ENCODE data around the gene DPM1. TPM values are rescaled to one million over a fixed set of nuclear protein-coding genes. Genes with fewer than 3 reads are reported as not detected.

The DPM1 gene
- total RNA-seq, 2 experiments from 2014 or later, result 55.6 to 72.1 TPM

DNA sequence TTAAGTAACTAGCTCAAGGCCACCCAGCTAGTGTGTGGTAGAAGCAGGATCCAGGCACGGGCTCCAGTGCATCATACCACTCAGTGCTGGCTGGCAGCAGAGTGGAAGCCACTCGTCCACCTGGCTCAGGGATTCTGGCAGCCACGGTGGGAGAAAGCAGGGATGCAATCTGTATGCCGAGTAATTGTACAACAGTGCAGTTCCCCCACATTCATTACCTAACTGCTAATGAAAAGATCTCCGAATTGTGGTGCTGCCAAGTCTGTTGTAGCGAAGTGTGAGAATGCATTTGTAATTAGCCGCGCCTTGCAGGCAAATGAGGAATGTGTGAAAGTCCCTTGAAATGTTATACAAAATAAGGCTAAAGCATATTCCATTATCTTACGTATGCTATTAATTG is 35.5 kb upstream of the DPM1 start:
- POLR2A ChIA-PET, result no interaction called here

DNA sequence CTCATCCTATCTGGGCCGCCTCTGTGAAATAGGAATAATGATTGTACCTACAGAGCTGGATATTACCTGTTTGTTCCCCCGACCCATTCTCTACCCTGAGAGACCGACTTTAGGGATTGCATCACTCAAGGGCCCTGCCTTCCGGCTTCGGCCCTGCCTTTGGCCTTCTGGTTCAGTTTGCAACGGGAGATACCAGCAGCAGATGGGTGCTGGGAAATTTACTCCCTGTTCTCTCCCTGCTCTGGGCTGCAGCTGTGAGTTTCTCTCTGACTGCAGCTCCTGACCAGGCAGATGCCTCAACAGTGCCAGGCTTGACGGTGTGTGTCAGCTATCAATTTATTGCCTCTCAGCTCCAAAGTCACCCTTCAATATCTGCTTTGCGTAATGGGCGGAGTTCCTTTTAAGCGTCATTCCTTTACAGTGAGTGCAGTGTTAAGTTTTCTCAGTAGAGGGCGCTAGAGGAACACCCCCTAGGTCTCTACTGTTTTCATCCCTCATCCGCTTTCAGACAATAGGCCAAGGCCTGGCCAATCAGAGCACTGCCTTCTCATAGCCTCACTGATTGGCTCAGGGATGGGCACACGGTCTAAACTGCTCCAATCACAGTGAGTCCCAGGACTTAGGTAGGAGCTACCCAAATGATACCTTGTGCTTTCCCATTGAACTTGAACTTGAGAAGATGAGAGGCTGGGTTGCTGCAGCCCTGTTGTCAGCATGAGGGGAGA is 34.6 kb upstream of the DPM1 start:
- DNase-seq, result peak; percentile 78
- no peak overlapping the region for H3K27ac Mint-ChIP-seq
- CTCF ChIA-PET, result interaction anchor here (0.5 to 10.1 kb wide), 36 partner anchors 8 to 629 kb away, joined by 3 to 210 read pairs (median 4); partner anchors contain the start of gene BCAS4
- no peaks in the 10 kb centered on the region for H3K4me1 Mint-ChIP-seq
- H3K36me3 Mint-ChIP-seq (ENCODE audit: low read depth), result no peaks in the 10 kb centered on the region
- peaks cover 4% of the 10 kb centered on the region for H3K27me3 Mint-ChIP-seq
- H3K9me3 Mint-ChIP-seq (ENCODE audit: low read depth), result no peaks in the 10 kb centered on the region
- intact Hi-C loops (cut with DNase I, micrococcal nuclease), result loop anchor here (1.0 to 5.0 kb wide), 5 partner anchors 30 to 632 kb away; partner anchors contain the start of gene KCNG1 (in 1 of the 2)
- ATAC-seq, result peak; percentile 100
- POLR2A ChIA-PET, result interaction anchor here (0.5 kb wide), 1 partner anchor 259 kb away, joined by 4 read pairs; no protein-coding TSS in a partner anchor
- no peak overlapping the region for H3K4me3 Mint-ChIP-seq

More for the DNA sequence above, 35.5 kb upstream of the DPM1 start:
- DNase-seq (no peak), ATAC-seq (no peak)
- H3K27ac Mint-ChIP-seq, result no peak overlapping the region
- no peak overlapping the region for H3K4me3 Mint-ChIP-seq
- H3K27me3 Mint-ChIP-seq, result peaks cover 8% of the 10 kb centered on the region
- H3K36me3 Mint-ChIP-seq (ENCODE audit: low read depth), result no peaks in the 10 kb centered on the region
- CTCF ChIA-PET, result interaction anchor here (0.7 to 10.1 kb wide), 10 partner anchors 11 to 561 kb away, joined by 3 to 210 read pairs (median 6); no protein-coding TSS in a partner anchor
- no peaks in the 10 kb centered on the region for H3K9me3 Mint-ChIP-seq (ENCODE audit: low read depth)
- intact Hi-C loops (cut with DNase I, micrococcal nuclease), result loop anchor here (1.0 to 5.0 kb wide), 5 partner anchors 29 to 631 kb away; partner anchors contain the start of gene KCNG1 (in 1 of the 2)
- H3K4me1 Mint-ChIP-seq, result no peaks in the 10 kb centered on the region

DNA sequence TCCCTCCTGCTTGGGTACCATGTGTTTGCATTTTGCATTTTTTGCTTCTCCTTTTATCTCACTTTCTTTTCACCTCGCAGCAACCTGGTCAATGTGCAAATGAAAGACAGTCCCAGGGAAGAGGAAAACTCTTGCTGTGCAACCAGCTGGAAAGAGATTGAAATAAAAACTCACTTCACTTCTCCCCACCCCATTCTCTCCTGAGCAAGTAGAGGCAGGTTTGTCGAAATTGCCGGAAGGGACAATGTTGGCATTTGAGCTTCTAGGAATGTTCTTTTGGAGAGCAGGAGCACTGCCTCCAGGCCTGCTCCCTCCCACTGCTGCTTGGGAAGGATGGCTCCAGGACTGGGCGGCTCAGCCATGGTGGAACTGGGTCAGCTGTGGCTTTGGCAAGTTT is 34.0 kb upstream of the DPM1 start:
- ChIA-PET CTCF (interaction anchor here (0.5 to 10.1 kb wide), 30 partner anchors 9 to 630 kb away, joined by 3 to 210 read pairs (median 4); partner anchors contain the start of gene BCAS4), POLR2A (no interaction called here)
- intact Hi-C loops (cut with DNase I, micrococcal nuclease), result loop anchor here in 1 of 2 experiments (2.0 to 5.0 kb wide), 3 partner anchors 30 to 632 kb away; partner anchors contain the start of gene KCNG1

DNA sequence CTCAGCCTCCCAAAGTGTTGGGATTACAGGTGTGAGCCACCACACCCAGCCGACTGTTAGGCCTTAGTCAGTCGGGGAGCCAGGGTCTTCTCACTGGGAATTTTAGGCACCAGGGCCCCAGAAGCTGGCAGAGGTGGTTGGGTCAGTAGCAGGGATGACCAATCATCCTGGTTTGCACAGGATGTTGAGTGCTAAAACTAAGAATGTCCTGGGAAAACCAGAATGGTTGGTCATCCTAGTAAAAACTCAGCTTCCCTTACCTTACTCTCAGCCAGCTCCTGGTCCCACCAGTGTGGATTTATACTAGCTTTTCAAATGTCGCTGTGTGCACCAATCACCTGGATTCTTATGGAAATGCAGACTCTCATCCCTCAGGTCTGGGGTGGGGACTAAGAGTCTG is 32.7 kb upstream of the DPM1 start:
- DNase-seq (no peak), ATAC-seq (no peak)
- Mint-ChIP-seq H3K4me3 (no peak overlapping the region), H3K36me3 (ENCODE audit: low read depth) (no peaks in the 10 kb centered on the region), H3K9me3 (ENCODE audit: low read depth) (no peaks in the 10 kb centered on the region), H3K27ac (no peak overlapping the region), H3K27me3 (peaks cover 16% of the 10 kb centered on the region), H3K4me1 (no peaks in the 10 kb centered on the region)
- ChIA-PET CTCF (interaction anchor here (0.6 to 10.1 kb wide), 9 partner anchors 8 to 360 kb away, joined by 3 to 210 read pairs (median 6); partner anchors contain the start of gene BCAS4), POLR2A (no interaction called here)
- intact Hi-C loops (cut with DNase I, micrococcal nuclease), result loop anchor here in 1 of 2 experiments (5.0 kb wide), 1 partner anchor 231 kb away; no protein-coding TSS in a partner anchor

More for the DNA sequence above, 34.0 kb upstream of the DPM1 start:
- DNase-seq, result no peak
- no peak for ATAC-seq
- Mint-ChIP-seq H3K27me3 (peaks cover 6% of the 10 kb centered on the region), H3K36me3 (ENCODE audit: low read depth) (no peaks in the 10 kb centered on the region), H3K4me1 (no peaks in the 10 kb centered on the region), H3K4me3 (no peak overlapping the region), H3K9me3 (ENCODE audit: low read depth) (no peaks in the 10 kb centered on the region), H3K27ac (no peak overlapping the region)

DNA sequence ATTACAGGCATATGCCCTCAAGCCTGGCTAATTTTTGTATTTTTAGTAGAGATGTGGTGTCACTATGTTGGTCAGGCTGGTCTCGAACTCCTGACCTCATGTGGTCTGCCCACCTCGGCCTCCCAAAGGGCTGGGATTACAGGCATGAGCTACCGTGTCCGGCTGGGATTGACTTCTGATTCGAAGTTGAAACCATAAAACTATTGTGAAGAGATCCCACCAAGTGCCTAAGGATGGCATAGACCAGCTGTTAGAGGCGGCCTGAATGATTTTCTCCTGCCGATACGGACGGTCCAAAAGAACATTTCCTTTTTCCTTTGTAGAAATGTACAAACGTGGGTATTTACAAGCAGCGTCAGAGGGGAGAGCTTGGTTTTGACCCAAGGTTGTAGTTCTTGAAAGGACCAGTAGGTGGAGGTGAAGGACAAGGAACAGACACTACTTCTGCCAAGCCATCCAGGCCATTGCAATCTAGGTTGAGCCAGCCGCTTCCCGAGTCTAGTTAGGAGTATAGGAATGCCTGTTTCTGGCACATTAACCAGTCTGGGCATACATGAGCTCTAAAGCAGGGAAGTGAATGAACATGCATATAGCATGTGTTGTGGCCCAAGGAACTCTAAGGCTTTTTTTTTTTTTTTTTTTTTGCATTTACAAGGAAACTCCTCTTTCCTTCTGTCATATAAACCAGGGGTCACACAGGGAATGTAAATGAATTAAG is 29.3 kb upstream of the DPM1 start:
- no peaks in the 10 kb centered on the region for H3K4me1 Mint-ChIP-seq
- ATAC-seq (peak; percentile 89), DNase-seq (peak; percentile 71)
- H3K27me3 Mint-ChIP-seq, result peaks cover 23% of the 10 kb centered on the region
- POLR2A ChIA-PET, result interaction anchor here (0.6 to 1.0 kb wide), 3 partner anchors 33 to 322 kb away, joined by 3 to 4 read pairs (median 3); partner anchors contain the start of gene BCAS4
- H3K27ac Mint-ChIP-seq, result no peak overlapping the region
- no peak overlapping the region for H3K4me3 Mint-ChIP-seq
- intact Hi-C loops (cut with DNase I, micrococcal nuclease), result loop anchor here (1.0 to 5.0 kb wide), 4 partner anchors 320 to 1095 kb away; no protein-coding TSS in a partner anchor
- H3K36me3 Mint-ChIP-seq (ENCODE audit: low read depth), result no peaks in the 10 kb centered on the region
- CTCF ChIA-PET, result interaction anchor here (0.5 to 10.1 kb wide), 64 partner anchors 9 to 1253 kb away, joined by 3 to 210 read pairs (median 4); partner anchors contain the start of genes ADNP and BCAS4
- H3K9me3 Mint-ChIP-seq (ENCODE audit: low read depth), result no peaks in the 10 kb centered on the region

DNA sequence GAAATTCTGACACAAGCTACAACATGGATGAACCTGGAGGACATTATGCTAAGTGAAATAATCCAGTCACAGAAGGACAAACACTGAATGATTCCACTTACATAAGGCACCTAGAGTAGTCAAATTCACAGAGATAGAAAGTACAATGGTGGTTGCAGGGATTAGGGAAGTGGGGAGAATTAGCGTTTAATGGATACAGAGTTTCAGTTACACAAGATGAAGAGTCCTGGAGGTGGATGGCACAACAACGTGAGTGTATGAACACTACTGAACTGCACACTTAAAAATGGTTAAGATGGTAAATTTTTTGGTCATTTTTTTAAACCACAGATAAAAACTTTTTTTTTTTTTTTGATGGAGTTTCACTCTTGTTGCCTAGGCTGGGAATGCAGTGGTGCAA is 25.0 kb upstream of the DPM1 start:
- DNase-seq, result no peak
- intact Hi-C loops (cut with DNase I, micrococcal nuclease), result no loop called here
- CTCF ChIA-PET, result interaction anchor here (0.6 to 4.6 kb wide), 8 partner anchors 10 to 566 kb away, joined by 3 to 34 read pairs (median 3); no protein-coding TSS in a partner anchor
- no peaks in the 10 kb centered on the region for H3K9me3 Mint-ChIP-seq (ENCODE audit: low read depth)
- no peak for ATAC-seq
- no peaks in the 10 kb centered on the region for H3K36me3 Mint-ChIP-seq (ENCODE audit: low read depth)
- POLR2A ChIA-PET, result no interaction called here
- H3K27ac Mint-ChIP-seq, result no peak overlapping the region
- peaks cover 34% of the 10 kb centered on the region for H3K27me3 Mint-ChIP-seq
- H3K4me3 Mint-ChIP-seq, result no peak overlapping the region
- peaks cover 20% of the 10 kb centered on the region for H3K4me1 Mint-ChIP-seq

DNA sequence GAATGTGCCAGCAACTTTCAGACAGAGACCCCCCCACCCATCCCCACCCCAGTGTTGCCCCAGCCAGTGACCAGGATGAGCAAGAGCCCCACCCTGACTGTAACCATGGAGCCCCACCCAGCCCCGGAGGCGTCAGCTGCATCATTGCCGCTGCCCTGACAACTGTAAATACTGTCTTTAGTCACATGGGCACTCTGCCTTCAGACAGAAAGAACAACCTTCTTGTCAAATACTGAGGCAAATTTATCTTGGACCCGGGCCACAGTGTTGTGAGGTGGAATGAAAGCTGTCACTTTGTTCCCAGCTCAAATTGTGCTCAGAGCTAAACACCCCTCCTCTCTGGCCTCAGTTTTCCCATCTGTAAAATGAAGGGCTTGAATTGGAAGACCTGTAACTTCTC is 24.0 kb upstream of the DPM1 start:
- Mint-ChIP-seq H3K36me3 (ENCODE audit: low read depth) (no peaks in the 10 kb centered on the region), H3K4me1 (peaks cover 20% of the 10 kb centered on the region), H3K9me3 (ENCODE audit: low read depth) (no peaks in the 10 kb centered on the region), H3K4me3 (no peak overlapping the region), H3K27me3 (peaks cover 36% of the 10 kb centered on the region), H3K27ac (no peak overlapping the region)
- ATAC-seq (no peak), DNase-seq (peak; percentile 29)
- ChIA-PET CTCF (interaction anchor here (0.7 to 4.6 kb wide), 18 partner anchors 11 to 649 kb away, joined by 3 to 34 read pairs (median 6); partner anchors contain the start of gene BCAS4), POLR2A (no interaction called here)
- intact Hi-C loops (cut with DNase I, micrococcal nuclease), result no loop called here

DNA sequence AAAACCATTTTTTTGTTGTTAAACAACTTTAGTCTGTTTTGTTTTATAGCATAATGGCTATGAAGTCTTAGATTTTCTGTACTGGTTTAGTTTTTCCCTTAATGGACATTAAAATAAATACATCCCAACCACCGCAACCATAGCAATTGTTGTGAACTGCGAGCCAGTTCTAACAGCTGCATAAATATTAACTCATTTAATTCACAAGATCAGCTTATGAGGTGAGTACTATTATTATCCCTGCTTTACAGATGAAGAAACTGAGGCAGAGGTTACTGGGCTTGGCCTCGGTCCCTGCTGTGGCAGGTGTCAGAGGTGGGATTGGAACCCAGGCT is 23.3 kb upstream of the DPM1 start:
- H3K4me3 Mint-ChIP-seq, result no peak overlapping the region
- peaks cover 20% of the 10 kb centered on the region for H3K4me1 Mint-ChIP-seq
- ATAC-seq (no peak), DNase-seq (no peak)
- ChIA-PET CTCF (interaction anchor here (0.7 to 4.6 kb wide), 26 partner anchors 8 to 956 kb away, joined by 3 to 34 read pairs (median 6); partner anchors contain the start of genes BCAS4 and MOCS3), POLR2A (no interaction called here)
- H3K27me3 Mint-ChIP-seq, result peaks cover 32% of the 10 kb centered on the region
- no peaks in the 10 kb centered on the region for H3K36me3 Mint-ChIP-seq (ENCODE audit: low read depth)
- no peaks in the 10 kb centered on the region for H3K9me3 Mint-ChIP-seq (ENCODE audit: low read depth)
- intact Hi-C loops (cut with DNase I, micrococcal nuclease), result loop anchor here in 1 of 2 experiments (1.0 kb wide), 1 partner anchor 187 kb away; no protein-coding TSS in a partner anchor
- no peak overlapping the region for H3K27ac Mint-ChIP-seq

DNA sequence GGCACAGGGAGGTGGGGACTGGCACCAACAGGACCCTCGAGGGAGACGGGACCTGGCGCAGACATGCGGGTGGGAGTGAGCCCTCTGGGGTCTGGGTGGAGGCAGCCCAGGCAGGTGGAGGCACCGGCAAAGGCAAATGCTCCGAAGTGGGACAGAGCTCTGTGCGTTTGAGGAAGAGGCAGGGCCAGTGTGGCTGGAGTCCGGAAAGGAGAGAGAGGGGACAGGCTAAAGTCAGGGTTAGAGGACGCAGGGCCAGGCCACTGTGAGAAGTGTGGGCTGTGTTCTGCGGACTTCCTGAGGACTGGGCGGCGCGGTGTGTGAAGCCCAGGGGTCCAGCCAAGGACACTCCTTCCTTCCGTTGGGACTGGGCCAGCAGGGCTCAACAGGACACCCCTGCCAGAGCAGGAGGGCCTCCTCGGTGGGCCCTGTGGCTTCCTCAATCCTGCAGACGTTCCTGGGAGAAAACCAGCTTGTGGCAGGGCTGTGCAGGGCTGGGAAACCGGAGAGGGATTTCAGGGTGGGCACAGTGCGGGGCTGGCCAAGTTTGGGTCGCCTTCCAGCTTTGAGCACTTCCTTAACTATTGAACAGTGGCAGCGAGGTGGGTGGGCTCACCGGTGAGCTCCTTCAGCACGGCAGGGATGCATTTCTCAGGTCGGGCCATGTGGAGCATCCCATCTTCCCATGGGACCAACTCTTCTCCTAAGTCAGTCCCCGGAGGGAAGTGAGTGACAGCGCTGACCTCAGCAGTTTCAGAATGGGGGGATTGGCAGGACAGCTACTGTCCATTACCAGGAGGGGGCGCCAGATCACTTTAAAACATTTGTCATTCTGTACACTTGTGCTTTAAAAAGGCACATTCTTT is 22.8 kb upstream of the DPM1 start:
- intact Hi-C loops (cut with DNase I, micrococcal nuclease), result loop anchor here in 1 of 2 experiments (1.0 kb wide), 4 partner anchors 23 to 519 kb away; partner anchors contain the start of genes DPM1 and MOCS3
- no peak for ATAC-seq
- POLR2A ChIA-PET, result no interaction called here

DNA sequence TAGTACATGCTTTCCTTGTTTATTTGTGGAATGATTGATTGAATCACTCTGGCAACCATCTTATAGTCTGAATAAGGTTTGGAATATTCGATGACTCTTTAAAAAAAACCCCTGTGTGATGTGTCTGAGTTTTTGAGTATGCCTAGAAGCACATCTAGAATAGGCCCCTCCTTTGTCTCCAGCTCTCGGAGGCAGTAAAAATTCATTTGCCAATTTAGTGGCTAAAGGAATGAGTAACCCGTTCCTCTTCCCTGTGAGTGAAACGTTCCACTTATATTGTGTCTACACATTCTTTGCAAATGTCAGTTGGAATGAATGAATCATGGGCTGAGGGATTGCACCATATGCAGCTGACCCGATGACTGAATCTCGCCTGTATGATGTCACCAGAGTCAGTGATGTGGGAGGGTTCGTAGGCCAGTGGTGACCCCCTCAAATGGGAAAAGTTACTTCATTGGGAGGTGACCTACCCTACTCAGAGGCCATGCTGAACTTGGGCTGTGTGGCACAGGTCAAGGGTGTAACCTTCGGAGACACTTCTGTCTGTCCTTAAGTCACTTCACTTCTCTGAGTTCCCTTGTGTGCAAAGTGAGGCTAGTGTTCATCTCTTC is 21.8 kb upstream of the DPM1 start:
- ATAC-seq, result peak; percentile 91
- DNase-seq, result peak; percentile 76
- H3K27me3 Mint-ChIP-seq, result peaks cover 26% of the 10 kb centered on the region

More for the DNA sequence above, 22.8 kb upstream of the DPM1 start:
- CTCF ChIA-PET, result interaction anchor here (0.7 to 4.6 kb wide), 28 partner anchors 9 to 956 kb away, joined by 3 to 34 read pairs (median 6); partner anchors contain the start of genes BCAS4, DPM1 and MOCS3
- Mint-ChIP-seq H3K36me3 (ENCODE audit: low read depth) (no peaks in the 10 kb centered on the region), H3K4me3 (no peak overlapping the region), H3K9me3 (ENCODE audit: low read depth) (no peaks in the 10 kb centered on the region), H3K27ac (peak overlapping the region; percentile 90), H3K27me3 (peaks cover 26% of the 10 kb centered on the region), H3K4me1 (peaks cover 20% of the 10 kb centered on the region)
- peak; percentile 84 for DNase-seq

More for the DNA sequence above, 21.8 kb upstream of the DPM1 start:
- H3K27ac Mint-ChIP-seq, result peak overlapping the region; percentile 90
- H3K4me1 Mint-ChIP-seq, result peaks cover 20% of the 10 kb centered on the region
- no peaks in the 10 kb centered on the region for H3K36me3 Mint-ChIP-seq (ENCODE audit: low read depth)
- ChIA-PET POLR2A (interaction anchor here (0.7 to 1.0 kb wide), 2 partner anchors 22 to 190 kb away, joined by 3 to 8 read pairs; partner anchors contain the start of genes DPM1 and MOCS3), CTCF (interaction anchor here (0.9 to 4.6 kb wide), 9 partner anchors 10 to 345 kb away, joined by 4 to 32 read pairs (median 8); partner anchors contain the start of gene DPM1)
- H3K4me3 Mint-ChIP-seq, result no peak overlapping the region
- intact Hi-C loops (cut with DNase I, micrococcal nuclease), result loop anchor here in 1 of 2 experiments (1.0 kb wide), 3 partner anchors 22 to 520 kb away; partner anchors contain the start of genes DPM1 and MOCS3
- no peaks in the 10 kb centered on the region for H3K9me3 Mint-ChIP-seq (ENCODE audit: low read depth)
